ENCODE measurements around the gene ARHGAP20.

GRCh38 chr11:110538154-110538553 lies 174.1 kb downstream of the ARHGAP20 start:
- no peak for TF ChIP-seq CTCF (IDR thresholded peaks at IDR 0.05)
- TF ChIP-seq POLR2AphosphoS5 (IDR thresholded peaks at IDR 0.05), result no peak
- TF ChIP-seq POLR2A (IDR thresholded peaks at IDR 0.05), result no peak
- no peak for TF ChIP-seq EP300 (IDR thresholded peaks at IDR 0.05)

Measured in sigmoid colon (tissue), 4 donors.